SK-MEL-5 (cell line): Measurements from ENCODE around the gene WHRN. TPM values are rescaled to one million over a fixed set of nuclear protein-coding genes. Genes with fewer than 3 reads are reported as not detected.

Source experiments
- DNase-seq: peaks from one replicate; pipeline ENCODE4 v3.0.0-alpha.2; 2016; ENCODE audit warnings: low read depth, low spot score
- in situ Hi-C: cut with HindIII; loops from 2 replicates; pipeline ENCODE4 v1.10.0; 2016; ENCODE audit warnings: low sequenced_read_pairs, high pct_unique_total_duplicates, low pct_unique_long_range_greater_than_20kb
- total RNA-seq: library from RNA; depleted of rRNA; stranded (reverse); fragments of >200 nt; shearing (Covaris generic); gene quantifications from 2 replicates; pipeline ENCODE4 v1.2.3, GENCODE V29; 2014

Gene WHRN
- total RNA-seq, 1 experiment from 2014 or later, result 4.5 TPM

DNA sequence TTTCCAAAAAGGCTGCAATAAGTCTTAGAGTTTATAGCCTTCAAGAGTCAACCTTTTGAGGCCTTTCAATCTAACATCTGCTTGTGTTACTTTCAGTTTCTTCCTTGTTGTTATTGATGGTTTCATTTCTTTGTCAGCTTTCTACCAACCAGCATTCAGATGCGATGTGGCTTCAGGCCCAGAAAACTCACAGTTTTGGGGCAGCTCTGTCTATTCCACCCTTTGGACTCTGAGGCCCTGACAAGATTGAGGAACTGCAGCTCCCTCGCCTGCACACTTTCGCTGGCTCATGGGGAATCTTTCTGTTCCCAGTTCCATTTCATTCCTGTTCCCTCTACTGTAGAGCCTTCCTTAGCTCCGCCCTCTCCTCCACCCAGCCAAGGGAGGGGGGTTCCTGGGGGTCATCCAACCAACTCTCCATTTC is 13.3 kb upstream of the WHRN start:
- in situ Hi-C loops, result no loop called here
- DNase-seq, result no peak

DNA sequence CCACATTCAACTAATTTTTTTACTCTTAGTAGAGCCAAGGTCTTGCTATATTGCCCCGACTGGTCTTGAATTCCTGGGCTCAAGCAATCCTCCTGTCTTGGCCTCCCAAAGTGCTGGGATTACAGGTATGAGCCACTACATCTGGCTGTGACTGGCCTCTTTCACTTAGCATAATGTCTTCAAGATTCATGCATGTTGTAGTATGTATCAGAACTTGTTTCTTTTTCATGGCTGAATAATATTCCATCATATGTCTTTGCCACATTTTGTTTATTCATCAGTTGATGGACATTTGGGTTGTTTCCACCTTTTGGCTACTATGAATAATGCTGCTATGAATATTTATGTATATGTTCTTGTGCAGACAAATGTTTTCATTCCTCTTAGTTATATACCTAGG is 12.8 kb upstream of the WHRN start:
- DNase-seq, result no peak
- in situ Hi-C loops, result no loop called here

DNA sequence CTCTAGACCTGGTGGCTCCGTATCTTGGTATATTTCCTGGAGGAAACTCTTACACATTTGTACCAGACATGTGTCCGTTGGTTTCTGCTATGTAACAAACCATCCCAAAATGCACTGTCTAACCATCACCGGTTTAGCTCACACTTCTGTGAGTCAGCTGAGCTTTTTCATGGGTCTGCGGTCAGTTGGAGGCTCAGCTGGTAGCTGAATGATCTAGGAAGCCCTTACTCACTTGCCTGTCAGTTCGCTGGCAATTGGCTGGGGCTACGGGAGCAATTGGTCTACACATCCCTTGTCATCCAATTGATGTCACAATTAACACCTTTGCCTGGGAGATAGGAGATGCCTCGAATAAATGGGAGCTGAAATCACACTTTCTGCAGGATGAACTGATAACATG is 11.6 kb upstream of the WHRN start:
- peak; percentile 45 for DNase-seq
- in situ Hi-C loops, result no loop called here

DNA sequence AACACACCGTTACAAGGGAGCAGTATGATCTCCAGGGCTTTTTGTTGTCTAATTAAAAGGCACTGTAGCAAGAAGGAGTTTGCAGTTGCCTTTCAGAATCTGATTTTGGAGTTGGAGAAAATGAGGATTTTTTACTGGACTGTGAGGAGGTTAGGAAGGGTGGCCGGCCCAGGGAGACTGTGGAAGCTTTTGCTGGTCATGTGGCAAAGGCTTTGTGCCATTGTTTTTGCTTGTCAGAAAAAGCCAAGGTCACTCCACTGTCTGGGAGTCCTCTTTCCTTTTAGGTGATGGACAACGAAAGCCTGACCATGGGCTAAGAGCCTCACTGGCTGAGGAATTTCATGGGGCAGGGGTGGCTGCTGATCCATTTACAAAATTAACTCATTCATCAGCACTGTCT is 10.3 kb upstream of the WHRN start:
- in situ Hi-C loops, result no loop called here
- DNase-seq, result no peak

DNA sequence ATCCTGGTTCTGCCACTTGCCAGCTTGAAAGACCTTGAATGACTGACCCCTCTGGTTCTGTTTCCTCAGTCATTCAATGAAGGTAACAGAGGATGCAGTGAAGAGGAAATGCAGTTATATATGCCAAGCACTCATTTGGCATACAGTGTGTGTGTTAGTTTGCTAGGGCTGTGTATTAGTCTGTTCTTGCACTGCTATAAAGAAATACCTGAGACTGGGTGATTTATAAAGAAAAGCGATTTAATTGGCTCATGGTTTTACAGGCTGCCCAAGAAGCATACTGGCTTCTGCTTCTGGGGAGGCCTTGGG is 8.6 kb upstream of the WHRN start:
- in situ Hi-C loops, result no loop called here
- DNase-seq, result no peak

DNA sequence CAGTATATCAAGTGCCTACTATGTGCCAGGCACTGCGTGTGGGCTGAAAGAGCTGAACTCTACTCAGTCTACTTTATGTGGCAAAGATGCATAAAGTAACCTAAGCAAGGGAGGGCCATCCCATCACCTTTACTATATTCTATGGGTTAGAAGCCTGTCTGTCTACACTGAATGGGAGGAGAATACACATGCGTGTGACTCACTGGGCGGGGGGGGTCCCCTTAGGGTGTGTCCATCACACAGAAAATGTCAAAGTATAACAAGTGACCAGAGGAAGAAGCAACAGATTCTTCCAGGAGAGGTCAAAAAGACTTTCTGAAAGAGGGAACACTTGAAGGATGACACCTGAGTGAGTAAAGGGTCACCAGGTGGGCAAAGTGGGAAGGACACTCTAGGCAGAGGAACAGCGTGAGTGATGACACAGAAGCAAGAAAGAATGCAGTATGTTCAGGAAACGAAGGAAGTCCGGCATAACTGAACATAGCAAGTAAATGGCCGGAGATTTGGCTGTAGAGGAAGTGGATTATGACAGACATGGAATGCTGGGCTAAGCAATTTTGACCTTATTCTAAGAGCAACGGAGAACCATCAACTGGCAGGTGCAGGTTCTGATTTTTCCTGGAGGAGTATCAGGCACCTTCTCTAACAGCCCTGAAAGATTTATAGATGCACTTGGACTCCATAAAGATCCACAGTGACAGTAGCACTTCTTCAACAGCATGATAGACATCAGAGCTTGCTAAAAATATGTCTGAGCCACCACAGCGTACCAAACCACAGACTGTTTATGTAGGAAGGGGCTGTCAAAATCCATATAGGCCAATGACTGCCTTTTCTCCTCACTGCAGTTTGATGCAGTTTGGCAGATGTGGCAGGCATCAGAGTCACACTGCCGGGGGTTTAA is 8.0 kb upstream of the WHRN start:
- in situ Hi-C loops, result no loop called here
- DNase-seq, result no peak

DNA sequence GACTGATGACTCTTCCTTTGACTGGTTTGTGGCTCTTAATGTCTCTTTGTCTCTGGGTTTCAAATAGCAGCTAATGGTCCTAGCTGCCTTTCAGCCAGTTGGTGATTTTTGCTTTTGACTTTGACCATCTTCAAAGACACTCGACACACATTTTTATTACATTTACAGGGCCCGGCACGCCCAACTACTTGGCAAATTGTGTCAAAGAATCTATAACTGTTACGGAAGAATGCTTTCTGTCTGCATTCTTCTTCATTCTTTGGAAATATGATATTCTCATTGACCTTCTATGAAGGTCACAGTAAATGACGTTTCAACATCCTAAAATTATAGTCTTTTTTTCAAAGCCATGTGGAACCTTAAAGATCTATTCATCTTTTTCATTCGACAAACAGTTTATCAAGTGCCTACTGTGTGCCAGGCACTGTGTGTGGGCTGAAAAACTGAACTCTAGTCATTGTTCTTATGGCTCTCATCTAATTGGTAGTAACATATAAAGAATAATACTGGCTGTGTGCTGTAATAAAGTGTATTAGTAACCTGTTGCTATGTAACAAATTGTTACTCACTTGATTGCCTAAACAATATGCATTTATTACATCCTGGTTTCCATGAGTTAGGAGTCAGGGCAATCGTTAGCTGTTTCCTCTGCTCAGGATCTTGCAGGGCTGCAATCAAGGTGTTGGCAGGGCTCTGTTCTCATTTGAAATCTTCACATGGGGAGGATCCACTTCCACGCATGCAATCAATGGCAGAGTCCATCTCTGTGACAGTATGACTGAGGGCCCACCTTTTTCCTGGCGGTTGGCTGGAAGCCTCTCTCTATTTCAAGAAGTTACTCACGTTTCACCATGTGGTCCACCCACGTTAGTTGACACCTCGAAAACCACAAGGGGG is 7.0 kb upstream of the WHRN start:
- in situ Hi-C loops, result no loop called here

DNA sequence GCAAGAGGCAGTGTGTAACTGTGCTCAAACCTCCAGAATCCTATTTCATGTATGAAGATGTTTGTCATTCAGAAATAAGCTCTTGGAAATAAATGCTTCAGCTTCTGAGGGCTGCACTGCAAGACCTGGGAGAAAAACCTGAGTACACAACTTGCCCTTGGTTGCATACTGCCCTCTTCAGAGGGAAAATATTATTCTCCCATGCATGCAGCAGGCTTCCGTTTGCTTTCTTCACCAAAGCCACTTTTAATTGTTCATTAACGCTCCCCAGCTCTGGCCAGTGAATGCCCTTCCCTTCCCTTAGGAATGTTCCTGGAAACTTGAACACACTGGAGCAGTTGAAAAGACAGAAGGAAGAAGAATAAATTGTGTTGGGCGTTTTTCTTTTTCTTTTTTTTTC is 2.5 kb upstream of the WHRN start:
- peak; percentile 63 for DNase-seq

More for the DNA sequence above, 7.0 kb upstream of the WHRN start:
- DNase-seq, result no peak

DNA sequence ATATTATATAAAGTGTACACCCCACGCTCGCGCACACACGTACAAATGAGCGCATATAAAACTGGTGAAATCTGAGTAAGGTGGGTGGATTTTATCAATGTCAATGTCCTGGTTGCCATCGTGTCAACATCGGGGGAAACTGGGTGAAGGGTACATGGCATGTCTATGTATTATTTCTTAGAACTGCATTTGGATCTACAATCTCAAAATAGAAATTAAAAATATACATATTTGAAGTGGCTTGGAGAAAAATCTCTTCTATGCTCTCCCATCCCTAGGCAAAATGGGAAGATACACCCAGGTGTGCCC is 763 bp upstream of the WHRN start:
- in situ Hi-C loops, result no loop called here
- no peak for DNase-seq

More for the DNA sequence above, 2.5 kb upstream of the WHRN start:
- in situ Hi-C loops, result no loop called here

DNA sequence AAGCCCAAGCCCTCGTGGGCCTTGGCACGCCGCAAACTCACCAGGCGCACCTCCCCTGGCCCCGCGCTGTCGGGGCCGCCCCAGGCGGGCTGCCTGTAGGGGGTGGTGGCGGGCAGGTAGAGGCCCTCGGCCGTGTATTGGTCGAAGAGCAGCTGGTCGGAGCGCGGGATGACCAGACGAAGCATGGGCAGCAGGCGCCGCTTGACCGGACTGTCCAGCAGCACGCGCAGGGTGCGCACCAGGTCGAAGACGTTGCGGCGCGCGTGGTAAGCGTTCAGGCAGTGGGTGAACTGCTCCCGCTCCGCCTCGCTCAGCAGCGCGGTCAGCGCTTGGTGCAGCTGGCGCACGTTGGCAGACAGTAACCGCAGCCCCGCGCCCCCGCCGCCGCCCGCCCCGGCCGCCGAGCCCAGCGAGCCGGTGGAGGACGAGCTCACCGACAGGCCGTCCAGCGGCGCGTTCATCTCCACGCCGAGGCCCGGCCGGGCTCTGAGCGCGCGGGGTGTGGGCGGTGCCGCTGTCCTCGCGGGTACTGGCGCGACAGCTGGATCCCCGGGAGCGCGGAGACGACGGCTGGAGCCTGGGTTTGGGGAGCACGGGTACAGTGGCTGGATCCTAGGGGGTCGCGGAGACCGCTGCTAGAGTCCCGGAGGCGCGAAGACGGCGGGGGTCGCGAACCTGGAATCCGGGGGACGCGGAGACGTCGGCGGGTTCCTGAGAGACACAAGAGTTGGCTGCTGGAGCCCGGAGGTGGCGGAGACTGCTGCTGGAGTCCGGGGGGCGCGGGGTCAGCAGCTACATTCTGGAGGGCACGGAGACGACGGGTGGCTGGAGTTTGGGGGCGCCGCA is 709 bp downstream of the WHRN start:
- in situ Hi-C loops, result no loop called here
- peak; percentile 61 for DNase-seq

DNA sequence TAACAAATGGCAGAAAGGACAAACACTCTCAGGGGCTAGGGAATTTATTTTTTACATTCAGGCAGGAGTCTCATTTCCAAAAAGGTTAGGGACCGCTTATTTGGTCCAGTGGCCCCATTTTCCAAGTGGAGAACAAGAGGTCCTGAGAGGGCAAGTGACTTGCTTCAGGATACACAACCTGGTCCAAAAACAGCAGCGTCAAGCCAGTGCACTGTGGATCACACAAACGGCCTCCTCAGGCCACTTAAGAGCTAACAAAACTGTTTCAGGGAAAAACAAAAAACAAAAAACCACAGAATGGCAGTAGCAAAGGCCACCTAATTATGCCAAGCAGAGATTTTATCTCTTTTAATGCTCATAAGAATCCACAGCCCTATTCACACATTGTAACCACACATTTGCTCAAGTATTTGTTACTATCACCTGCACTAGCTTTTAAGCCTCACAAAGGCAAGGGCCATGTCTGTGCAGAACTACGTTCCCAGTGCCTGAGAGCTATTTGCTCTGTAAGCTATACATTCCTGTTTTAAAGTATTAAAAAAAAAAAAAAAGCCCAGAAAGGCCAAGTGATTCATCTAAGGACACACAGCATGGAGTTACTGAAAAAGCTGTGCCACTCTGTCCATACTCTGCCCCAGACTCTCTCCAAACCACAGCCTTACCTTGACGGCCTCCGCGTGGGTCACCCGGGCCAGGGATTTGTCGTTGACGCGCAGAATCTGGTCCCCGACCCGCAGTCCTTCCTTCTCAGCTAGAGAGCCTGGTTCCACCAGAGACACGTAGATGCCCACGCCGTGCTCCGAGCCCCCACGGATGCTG is 1.5 kb downstream of the WHRN start:
- in situ Hi-C loops, result no loop called here
- DNase-seq, result no peak

DNA sequence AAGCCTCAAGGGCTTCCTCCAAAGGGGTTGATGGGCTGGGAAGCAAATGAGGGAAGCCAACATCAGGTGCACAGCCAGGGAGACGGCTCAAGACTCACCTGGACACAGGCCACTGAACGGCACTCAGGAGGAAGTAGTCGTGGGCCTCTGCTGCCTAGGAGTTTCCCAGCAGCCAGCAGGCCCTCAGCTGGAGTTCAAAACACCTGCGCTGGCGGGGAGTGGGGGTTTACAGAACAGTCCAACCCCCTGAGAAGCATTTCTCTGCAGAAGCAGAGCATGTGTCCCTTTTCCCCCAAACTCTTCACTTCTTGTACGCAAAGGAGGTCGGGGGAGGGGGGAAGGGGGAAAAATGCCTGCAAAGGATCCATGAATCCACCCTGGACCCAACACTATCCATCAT is 2.3 kb downstream of the WHRN start:
- no peak for DNase-seq
- in situ Hi-C loops, result no loop called here

DNA sequence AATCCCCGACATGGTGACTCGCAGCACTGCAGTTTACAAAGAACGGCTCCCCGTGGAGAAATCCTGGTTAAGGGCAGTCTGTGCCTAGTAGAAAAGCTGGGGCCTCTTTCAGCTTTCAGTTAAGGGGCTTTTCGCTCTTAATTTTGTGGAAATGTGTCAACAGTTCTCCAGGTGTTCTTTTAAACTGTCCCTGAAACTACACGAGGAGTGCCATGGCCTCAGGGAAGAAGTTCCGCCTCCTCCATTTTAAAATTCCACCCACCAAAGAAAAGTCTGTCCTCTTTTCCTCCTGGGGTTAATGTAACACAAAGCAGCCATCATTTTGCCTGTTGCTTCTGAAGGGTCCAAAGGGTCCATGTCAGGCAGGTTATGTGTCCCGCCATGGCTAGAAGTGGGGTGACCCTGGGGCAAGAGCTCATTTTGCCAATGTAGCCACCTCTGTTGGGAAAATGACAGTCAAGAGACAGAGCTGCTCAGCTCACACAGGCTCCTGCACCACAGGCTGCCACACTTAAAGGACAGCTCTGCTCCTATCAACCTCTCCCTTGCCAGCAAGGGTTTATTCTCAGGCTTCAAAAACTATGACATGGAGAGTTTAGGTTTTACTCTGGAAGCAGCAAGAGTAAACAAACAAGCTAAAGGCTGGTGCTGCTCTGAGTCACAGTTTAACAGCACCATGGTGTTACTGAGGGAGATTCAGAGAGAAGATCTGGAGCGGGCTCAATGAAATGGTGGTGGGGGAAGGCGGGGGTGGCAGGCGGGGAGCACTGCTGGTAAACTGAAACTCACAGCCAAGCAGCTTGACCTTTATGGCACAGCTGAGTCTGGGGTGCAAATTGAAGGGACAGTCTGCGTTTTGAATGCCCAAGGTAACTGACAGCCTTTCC is 3.2 kb downstream of the WHRN start:
- in situ Hi-C loops, result no loop called here
- DNase-seq, result no peak

DNA sequence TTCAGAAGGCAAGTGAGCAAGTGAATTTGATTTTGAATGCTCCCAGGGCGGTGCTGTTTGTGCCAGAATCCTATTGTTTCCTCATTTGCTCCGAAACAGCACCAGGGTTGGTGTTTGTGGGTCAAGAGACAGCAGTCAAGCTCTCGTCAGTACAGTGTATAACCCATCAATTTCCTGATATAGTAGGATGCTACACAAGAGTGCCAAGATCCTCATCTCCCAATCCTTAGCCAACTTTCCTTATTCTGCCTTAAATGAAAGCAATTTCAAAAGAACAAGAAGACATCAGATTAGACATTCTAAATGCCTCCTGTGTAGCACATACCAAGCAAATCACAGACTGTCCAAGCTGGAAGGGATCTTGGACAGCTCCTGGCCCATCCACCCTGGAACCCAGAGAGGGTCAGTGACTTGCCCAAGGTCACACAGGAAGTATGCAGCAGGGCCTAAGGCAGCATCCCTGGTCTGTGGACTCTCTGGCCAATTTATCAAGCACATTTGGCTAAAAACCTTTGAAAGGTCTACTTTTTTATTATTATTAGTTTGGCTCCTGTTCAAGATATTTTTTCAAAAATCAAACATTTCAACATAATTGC is 4.5 kb downstream of the WHRN start:
- in situ Hi-C loops, result no loop called here
- DNase-seq, result no peak

DNA sequence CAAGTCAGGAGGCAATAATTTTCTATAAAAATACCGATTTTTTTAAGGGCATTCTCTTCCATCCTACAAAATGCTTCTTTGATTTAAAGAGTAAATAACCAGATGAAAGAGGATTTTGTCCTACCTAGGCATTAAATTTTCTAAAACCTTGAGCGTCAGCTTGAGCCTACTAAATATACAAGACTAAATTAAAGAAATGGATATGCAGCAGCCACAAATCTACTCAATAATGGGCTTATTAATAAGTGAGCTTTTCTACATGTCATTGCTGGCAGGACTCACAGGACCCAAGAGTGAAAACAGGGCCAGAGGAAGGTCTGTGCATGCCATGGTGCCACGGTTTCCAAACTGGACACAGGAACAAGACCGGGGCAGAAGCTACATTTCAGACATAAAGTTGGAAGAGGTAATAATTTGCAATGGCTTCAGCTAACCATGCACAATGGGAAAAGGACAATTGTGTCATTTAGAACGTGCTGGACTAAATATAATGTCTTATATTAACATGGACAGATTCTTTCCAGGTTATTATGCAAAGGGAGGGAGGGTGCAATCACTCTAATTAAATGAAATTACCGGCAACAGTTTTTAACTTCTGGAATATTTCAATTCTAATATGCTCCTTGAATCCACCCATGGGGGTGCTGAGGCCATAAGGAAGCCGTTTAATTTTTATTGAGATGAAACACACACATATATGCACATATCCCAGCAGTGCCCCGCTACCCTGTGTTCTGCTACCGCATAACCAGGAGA is 5.2 kb downstream of the WHRN start:
- DNase-seq, result no peak
- in situ Hi-C loops, result no loop called here
